B cell (primary cell): ENCODE results near the gene VWA5B1.

Source experiments
- EZH2 ChIP-seq: IDR thresholded peaks from 2 replicates; pipeline ENCODE4 v1.6.1; 2012; ENCODE audit warnings: borderline replicate concordance, low read depth, mild to moderate bottlenecking, moderate library complexity, low read length; ENCODE audit not compliant: insufficient read depth, poor library complexity, severe bottlenecking
- TF ChIP-seq, protein P1 (sequence below): fragments of 200-600 bp; IDR thresholded peaks from one replicate; pipeline ENCODE4 v1.8.0; 2022; ENCODE audit warnings: antibody characterized with exemption, mild to moderate bottlenecking

DNA sequence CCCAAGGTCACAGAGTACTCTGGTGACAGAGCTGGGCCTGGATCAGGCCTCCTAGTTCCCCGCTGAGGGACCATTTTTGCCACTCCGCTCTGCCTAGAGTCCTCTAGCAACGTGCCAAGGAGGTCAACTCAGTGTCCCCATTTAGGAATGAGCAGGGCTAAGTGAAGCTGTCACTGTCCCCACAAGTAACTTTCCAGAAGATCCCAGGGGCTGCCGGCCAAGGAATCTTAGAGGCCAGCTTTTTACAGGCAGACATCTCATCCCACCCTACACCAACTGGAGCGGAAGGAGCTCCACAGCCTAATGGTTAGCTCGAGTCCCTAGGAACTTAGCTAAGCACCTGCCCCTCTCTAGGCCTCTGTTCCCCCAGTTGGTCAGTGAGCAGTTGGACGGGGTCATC, 59.7 kb downstream of the VWA5B1 start:
- TF ChIP-seq, protein P1, sequence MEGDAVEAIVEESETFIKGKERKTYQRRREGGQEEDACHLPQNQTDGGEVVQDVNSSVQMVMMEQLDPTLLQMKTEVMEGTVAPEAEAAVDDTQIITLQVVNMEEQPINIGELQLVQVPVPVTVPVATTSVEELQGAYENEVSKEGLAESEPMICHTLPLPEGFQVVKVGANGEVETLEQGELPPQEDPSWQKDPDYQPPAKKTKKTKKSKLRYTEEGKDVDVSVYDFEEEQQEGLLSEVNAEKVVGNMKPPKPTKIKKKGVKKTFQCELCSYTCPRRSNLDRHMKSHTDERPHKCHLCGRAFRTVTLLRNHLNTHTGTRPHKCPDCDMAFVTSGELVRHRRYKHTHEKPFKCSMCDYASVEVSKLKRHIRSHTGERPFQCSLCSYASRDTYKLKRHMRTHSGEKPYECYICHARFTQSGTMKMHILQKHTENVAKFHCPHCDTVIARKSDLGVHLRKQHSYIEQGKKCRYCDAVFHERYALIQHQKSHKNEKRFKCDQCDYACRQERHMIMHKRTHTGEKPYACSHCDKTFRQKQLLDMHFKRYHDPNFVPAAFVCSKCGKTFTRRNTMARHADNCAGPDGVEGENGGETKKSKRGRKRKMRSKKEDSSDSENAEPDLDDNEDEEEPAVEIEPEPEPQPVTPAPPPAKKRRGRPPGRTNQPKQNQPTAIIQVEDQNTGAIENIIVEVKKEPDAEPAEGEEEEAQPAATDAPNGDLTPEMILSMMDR, result no peak
- no peak for TF ChIP-seq EZH2
